Vagina (tissue), 2 donors: ENCODE measurements around the gene PLEKHG4B.

Experiments
- POLR2AphosphoS5 ChIP-seq, 2 donors: sonication (generic); formaldehyde crosslinking; IDR thresholded peaks; one replicate each; pipeline ENCODE4 v1.9.0; 2017; ENCODE audit warnings: antibody characterized with exemption in 2 of 2, mild to moderate bottlenecking in 2 of 2, low read depth in 1 of 2; ENCODE audit not compliant: insufficient read depth in 1 of 2
- TF ChIP-seq, protein P1 (sequence below), 3 experiments: fragments of 450-650 bp in 2 of 3; fragments of 200-600 bp in 1 of 3; sonication (generic) in 1 of 3; IDR thresholded peaks; one replicate each; pipeline ENCODE4 v1.5.1; 2017 to 2019; ENCODE audit warnings: antibody characterized with exemption in 3 of 3, mild to moderate bottlenecking in 2 of 3, moderate library complexity in 2 of 3

DNA sequence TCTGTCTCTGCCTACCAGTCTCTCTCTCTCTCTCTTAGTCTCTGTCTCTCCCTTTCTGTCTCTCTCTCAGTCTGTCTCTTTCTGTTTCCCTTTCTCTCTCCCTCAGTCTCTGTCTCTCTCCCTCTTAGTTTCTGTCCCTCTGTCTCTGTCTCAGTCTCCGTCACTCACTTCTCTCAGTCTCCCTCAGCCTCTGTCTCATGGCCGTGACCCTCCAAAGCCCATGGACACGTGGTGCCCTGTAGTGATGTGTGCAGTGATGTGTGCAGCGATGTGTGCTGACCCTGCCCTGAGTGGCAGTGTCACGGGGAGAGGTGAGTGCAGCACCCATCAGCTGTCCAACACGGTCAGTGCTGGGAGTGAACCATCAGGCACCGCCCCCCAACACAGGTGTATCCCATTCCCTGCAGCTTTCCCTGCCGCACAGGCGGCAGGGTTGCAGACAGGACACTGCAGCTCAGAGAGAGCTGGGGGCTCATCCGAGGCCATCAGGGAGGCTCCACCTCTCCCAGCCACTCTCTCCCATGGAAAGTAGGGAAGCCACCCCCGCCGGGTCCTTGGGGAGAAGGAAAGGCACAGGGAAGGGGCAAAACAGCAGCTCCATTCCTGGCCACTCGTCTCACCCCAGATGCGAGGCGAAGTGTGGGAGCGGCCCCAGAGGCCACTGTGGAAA, 98.5 kb downstream of the PLEKHG4B start:
- TF ChIP-seq POLR2AphosphoS5 (IDR thresholded peaks at IDR 0.05; ENCODE audit: insufficient read depth in 1 of 2, low read depth in 1 of 2): no peak
- TF ChIP-seq, protein P1, sequence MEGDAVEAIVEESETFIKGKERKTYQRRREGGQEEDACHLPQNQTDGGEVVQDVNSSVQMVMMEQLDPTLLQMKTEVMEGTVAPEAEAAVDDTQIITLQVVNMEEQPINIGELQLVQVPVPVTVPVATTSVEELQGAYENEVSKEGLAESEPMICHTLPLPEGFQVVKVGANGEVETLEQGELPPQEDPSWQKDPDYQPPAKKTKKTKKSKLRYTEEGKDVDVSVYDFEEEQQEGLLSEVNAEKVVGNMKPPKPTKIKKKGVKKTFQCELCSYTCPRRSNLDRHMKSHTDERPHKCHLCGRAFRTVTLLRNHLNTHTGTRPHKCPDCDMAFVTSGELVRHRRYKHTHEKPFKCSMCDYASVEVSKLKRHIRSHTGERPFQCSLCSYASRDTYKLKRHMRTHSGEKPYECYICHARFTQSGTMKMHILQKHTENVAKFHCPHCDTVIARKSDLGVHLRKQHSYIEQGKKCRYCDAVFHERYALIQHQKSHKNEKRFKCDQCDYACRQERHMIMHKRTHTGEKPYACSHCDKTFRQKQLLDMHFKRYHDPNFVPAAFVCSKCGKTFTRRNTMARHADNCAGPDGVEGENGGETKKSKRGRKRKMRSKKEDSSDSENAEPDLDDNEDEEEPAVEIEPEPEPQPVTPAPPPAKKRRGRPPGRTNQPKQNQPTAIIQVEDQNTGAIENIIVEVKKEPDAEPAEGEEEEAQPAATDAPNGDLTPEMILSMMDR (IDR thresholded peaks at IDR 0.05): no peak
